Stimulated activated CD8-positive, alpha-beta memory T cell treated with anti-CD3 and anti-CD28 coated beads, Interleukin-15, amount 100 ng/mL, for 4 hours (primary cell): ENCODE measurements around the gene GFPT2.

ENCODE experiments used
- DNase-seq, 2 donors: peaks; one replicate each; pipeline ENCODE4 v3.0.0-alpha.2; 2020; ENCODE audit warnings: low read depth in 2 of 2

The GFPT2 gene

DNA sequence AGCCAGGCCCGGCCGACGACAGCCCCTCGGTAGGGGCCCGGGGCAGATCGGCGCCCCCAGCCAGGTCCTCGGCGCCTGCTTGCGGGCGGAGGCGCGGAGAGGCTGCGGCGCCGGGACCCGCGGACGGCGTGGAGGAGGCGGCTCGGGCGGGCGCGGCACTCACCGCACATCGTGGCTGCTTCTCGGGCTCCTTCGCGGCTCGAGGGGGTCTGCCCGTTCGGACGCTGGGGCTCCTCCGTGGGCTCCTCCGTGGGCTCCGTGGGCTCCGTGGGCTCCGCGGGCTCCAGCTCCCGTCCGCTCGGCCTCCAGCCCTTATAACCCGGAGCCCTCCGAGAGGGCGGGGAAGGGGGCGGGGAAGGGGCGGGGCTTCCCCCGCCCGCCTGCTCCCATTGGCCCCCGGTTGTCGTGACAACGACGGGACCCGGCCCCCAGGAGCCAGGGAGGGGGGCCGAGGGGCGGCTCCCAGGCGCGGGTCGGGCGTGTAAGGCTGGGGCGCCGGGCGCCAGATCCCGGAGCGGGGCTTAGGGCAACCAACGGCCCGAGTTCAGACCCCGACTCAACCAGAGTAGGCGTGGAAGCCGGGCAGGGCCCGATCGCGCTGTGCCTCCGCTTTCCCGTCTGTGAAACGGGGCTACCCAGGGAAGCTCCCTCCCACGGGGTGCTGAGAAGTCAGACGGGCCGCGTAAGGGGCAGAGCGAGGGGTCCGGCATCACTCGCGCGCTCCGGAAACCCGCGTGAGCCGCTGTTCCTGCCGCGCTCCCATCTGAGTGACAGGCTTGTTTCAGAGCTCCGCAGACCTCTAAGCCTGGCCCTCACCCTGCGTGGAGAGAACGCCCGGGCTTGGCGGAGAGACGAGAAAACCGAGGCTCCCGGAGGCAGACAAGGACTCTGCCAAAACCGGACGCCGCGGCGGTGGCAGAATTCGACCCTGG, at the start of gene GFPT2:
GFPT2 (minus strand) TSS at position 289 of the 932 bp plus-strand sequence; CDS start at position 170, 119 bp downstream.
- DNase-seq, result peak; percentile 54 to 64

DNA sequence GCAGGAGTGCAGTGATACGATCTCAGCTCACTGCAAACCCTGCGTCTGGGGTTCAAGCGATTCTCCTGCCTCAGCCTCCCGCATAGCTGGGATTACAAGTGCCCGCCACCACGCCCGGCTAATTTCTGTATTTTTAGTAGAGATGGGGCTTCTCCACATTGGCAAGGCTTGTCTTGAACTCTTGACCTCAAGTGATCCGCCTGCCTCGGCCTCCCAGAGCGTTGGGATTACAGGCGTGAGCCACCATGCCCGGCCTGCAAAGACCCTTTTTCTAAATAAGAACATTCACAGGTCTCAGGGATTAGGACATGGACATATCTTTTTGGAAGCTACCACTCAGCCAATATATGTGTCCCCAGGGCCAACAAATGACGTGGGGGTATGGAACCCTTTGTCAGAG, 49.6 kb upstream of the GFPT2 start:
- DNase-seq, result no peak

GRCh38 chr5:180401229-180401907, 48.2 kb upstream of the GFPT2 start:
- no peak for DNase-seq

- DNase-seq, result no peak
Measured at GRCh38 chr5:180400416-180400815, 47.3 kb upstream of the GFPT2 start.

DNA sequence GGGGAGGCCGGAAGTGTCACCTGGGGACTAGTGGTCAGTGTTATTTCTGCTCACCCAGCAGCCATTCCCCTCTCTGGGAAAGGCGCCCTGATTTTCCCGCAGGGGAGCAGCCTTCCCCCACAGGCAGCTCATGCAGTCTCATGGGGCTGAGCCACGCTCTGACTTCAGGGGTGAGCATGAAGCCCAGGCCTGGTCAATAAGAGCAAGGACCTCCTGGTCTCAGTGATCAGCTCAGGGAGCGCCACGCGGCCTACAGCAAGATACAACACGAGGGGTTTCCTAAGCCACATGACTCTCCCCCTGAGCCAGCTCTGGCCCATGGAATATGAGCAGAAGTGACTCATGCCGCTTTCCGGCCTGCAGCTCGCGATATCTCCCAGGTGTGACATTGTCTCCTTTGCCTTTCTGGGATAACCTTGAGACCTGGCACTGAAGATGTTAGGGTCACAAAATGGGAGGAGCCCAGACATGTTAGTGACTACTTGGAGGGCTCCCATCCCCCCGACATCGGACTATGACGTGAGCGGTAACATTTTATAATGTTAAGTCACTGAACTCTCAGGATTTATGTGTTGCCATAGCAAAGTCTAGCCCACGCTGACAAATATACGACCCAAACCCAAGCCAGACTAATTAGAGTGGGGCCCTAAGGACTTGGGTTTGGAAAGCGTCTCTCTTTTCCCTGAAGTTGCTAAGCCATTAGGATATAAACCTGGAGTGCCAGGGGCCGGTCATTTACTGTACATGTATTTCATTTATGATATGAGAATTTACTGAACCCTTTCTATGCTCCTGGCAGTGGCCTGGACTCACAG, 46.5 kb upstream of the GFPT2 start:
- DNase-seq, result no peak

DNA sequence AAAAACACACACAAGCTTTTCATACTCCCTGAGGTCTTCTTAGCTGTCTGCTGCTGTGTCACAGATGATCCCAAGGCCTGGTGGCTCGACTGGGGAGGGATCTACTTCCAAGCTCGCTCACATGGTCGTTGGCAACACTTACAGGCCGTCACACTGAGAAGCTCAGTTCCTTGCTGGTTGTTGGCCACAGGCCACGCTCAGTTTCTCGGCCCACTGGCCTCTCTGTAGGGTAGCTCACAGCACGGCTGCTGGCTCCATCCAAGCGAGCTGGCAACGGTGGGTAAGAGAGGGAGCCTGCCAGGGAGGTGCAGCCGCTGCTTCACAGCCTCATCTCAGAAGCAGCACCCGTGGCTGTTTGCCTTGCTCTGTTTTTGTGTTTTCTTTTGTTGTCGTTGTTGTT, 43.8 kb upstream of the GFPT2 start:
- DNase-seq, result no peak

- DNase-seq, result no peak
Measured at GRCh38 chr5:180395540-180396274, 42.6 kb upstream of the GFPT2 start.

GRCh38 chr5:180394031-180394636, 41.0 kb upstream of the GFPT2 start:
- no peak for DNase-seq

- DNase-seq, result no peak
Measured at GRCh38 chr5:180391276-180391675, 38.1 kb upstream of the GFPT2 start.

DNA sequence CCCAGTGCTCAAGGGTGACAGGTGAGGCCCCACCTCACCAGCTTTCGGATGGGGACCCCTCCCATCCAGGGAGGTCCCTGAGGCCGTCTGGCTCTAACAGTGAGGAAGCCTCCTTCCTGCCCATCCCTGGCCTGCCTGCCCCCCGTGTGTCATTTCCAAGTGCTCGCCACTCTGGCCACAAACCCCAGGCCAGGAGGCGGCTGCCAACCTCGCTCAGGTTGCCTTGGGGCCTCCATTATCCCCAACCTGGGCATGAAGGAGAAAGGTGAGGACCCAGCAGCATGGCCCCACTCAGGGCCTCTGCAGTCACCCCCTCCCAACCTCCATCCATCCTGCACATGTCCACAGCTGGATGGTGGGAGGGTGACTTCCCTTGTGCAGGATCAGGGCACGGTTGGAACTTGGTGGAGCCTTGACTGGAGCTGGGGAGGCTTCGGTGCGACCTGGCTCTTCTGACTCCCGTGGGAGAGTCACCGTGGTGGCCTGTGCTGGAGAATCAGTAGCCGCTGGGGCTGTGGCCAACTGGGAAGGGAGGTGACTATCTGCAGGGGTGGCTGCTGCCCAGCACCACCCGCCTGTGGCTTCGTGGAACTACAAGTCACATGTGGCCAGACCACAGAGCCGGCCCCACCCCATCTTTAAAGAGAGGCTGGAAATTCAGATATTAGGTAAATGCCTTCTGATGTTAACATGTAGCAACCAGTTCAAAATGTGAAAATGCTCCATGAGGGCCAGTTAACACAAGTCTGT, 37.5 kb upstream of the GFPT2 start:
- no peak for DNase-seq

DNA sequence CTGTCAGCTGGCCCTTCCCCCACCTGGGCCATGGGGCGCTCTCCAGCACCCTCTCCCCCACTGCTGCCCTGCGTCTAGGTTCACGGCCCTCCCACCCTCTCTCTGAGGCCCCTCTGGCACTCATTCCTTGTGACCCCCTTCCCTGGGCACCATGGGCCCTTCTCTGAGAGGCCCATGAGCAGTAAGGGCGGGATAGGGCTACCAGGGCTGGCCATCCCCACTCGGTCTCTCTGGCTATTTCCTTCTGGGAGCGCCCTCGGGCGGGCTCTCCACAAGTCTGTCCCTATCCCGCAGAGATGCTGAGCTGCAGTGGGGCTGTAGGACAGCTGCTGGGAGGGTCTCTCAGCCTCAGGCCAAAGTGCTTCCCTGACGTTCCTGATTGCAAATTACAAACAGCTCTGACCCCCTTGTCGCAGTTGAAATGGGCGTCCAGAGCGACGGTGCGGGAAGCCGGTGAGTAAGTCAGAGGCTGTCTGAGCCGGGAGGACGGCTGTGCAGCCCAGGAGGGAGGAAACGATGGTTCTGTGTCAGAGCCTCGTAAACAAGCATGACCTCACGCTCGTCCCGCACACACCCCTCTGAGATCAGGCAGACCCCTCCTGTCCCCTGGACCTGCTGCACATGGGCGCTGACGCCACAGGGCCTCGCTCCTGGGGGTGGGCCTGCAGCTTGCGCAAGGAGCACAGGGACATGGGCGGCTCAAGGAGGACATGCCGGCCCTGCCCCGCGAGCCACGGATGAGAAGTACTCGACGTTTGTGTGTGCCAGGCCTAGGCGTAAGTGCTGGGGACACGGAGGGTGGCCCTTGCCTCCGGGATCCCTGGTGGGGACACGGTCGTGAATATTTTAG, 36.3 kb upstream of the GFPT2 start:
- no peak for DNase-seq

- DNase-seq, result no peak
Measured at GRCh38 chr5:180387798-180388197, 34.7 kb upstream of the GFPT2 start.

DNA sequence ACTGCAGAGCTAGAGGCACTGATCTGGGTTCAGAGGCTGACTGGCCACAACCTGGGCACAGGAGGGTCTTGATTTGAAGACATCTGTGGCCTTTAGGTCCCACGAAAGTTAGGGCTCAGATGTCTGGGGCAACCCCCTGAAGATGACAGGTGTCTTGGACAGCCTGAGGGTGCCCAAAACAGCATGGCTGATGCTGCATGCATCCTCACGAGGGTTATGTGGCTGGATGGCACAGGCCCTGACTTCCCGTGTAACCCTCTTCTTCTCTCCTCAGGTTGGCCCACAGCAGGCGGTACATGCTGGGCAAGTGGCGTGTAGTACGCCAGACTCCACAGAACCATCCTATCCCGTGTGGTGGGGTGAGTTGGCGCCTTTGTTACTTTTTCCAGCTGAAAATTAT, 29.8 kb upstream of the GFPT2 start:
- DNase-seq, result no peak

DNA sequence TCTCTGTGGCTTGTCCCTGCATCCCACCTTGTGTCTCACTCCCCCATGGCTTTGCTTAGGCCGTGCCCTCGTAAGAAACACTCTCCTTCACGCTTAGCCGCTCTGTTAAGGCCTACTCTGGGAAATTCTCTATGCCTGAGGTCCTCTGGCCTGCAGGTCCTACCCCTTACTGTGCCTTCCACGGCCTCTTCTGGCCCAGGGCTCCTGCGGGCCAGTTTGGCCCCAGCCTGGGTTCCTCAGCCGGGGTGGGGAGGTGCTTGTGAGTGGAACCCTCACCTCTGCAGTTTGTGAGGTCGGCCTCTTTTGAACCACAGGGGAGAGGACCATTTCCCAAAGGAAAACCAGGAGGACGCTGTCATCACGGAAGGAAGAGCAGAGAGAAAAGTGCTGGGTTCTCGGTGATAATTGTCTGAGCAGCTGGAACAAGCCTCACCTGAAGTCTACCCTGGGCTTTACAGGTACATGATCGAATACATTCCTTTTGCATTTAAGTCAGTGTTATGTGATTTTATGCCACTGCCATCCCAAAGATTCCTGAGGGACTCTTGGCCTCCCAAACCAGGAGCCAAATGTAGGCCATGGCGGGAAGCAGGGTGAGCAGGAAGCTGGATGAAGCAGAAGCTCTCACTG, 28.8 kb upstream of the GFPT2 start:
- DNase-seq, result no peak

DNA sequence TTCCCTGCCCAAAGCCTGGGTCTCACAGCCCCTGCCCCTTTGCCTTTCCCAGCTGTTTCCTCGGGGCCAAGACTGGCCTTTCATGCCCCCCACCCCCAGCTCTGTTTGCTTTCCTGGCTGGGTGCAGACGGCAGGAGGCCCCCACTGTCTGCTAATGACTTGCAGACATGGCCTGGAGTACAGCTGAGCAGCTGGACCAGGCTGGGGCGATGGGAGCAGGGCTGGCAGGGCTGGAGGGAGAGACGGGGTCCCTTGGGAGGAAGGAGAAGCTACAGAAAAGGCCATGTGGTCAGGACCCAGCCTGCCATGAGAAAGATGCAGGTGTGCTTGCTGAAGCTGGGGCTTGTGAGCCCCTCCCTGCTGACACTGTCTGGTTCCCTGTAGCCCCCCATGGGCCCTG, 28.3 kb upstream of the GFPT2 start:
- DNase-seq, result no peak

DNA sequence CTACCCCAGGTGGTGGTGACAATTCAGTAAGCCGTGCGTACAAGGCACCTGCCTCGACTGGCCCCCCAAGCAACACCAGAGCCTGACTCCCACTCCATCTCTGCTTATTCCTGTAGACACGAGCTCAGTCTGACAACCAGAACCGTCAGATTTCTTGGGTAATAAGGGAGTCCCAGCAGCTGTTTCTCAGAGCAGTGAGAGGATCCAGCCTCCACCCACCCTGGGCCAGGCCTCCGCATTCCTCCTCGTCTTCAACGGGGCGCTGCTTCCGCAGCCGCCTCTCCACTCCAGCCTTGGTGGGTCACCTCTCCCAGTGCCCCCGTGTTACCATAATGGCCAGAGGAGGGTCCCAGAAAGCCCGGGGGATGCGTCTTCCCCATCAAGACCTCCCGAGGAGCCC, 27.7 kb upstream of the GFPT2 start:
- no peak for DNase-seq

DNA sequence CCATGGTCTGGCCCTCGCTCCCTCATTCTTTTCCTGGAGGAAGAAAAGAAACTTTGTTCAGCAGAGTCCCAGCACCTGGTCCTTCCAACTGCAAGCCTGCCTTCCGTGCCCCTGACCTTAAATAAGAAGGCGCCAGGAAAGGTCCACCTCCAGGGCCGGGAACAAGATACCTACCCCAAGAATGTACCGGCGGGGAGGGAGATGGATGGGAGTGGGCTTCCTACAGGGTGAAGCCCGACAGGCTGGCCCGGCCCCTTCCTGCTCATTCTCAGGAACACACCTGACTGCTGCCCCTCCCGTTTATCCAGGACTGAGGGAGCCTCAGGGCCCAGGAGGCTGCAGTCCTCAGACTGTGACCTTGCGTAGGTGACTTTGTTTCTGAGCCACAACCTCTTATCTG, 27.3 kb upstream of the GFPT2 start:
- no peak for DNase-seq

DNA sequence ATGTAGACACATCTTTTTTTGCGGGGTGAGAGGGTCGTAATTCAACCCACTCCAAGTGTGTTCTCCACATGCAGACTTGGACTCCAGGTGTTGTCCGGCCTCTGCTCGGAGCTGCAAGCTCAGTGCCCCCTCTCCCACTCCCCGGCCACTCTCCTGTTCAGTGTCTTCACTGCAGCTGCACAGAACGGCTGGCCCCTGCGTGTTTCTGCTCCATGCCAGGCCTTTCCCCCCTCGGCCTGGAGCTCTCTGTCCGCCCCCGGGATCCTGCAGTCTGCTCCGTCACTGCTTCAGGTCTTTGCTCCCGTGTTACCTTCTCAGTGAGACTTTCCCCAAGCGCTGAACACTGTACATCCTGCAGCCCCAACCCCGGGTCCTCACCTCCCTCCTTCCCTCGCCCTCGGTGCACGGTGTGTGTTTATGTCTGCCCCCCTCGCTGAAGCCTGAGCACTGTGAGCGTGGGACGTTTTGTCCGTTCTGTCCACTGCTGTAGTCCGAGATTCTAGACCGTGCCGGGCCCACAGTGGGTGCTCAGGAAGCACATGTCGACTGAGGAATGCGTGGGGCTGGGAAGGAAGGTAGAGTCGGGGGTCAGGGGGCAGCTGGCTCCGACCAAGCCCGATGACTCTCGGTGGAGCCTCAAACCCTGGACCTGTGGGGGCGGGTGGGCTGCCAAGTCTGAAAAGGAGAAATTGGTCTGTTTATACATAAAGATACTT, 26.4 kb upstream of the GFPT2 start:
- no peak for DNase-seq
